ENCODE data around the gene NOP53.
"Not testable (repeated sequence)": the region's sequence is repeated elsewhere in the genome, so short reads cannot be mapped to it uniquely, and the experiment has no call there.

Gene NOP53

GRCh38 chr19:47780215-47780551 is 34.8 kb downstream of the NOP53 start:
- no peak for TF ChIP-seq CTCF (IDR thresholded peaks at IDR 0.05; ENCODE audit: insufficient read depth, low read depth, low read length, missing control alignments)

GRCh38 chr19:47781590-47782262 is 36.4 kb downstream of the NOP53 start:
- TF ChIP-seq CTCF (IDR thresholded peaks at IDR 0.05; ENCODE audit: insufficient read depth, low read depth, low read length, missing control alignments) = no peak
- no peak for DNase-seq (ENCODE audit: low read depth)
- no peak overlapping the region for H3K4me3 ChIP-seq (ENCODE audit: low read length)

More at GRCh38 chr19:47780215-47780551, 34.8 kb downstream of the NOP53 start:
- no peak for DNase-seq (ENCODE audit: low read depth)
- H3K4me3 ChIP-seq (ENCODE audit: low read length) = peak overlapping the region; percentile 84

- no peak for TF ChIP-seq CTCF (IDR thresholded peaks at IDR 0.05; ENCODE audit: insufficient read depth, low read depth, low read length, missing control alignments)
- no peak for DNase-seq (ENCODE audit: low read depth)
- no peak overlapping the region for H3K4me3 ChIP-seq (ENCODE audit: low read length)
Observed at GRCh38 chr19:47786566-47786965, 41.2 kb downstream of the NOP53 start.

GRCh38 chr19:47787307-47787706 is 42.0 kb downstream of the NOP53 start:
- DNase-seq (ENCODE audit: low read depth); H3K4me3 ChIP-seq (ENCODE audit: low read length): not testable (repeated sequence)

GRCh38 chr19:47789811-47790210 is 44.5 kb downstream of the NOP53 start:
- peak; percentile 50 for DNase-seq (ENCODE audit: low read depth)
- not testable (repeated sequence) for H3K4me3 ChIP-seq (ENCODE audit: low read length)

GRCh38 chr19:47790398-47790814 is 45.1 kb downstream of the NOP53 start:
- H3K4me3 ChIP-seq (ENCODE audit: low read length) = no peak overlapping the region
- DNase-seq (ENCODE audit: low read depth) = peak; percentile 65
- TF ChIP-seq CTCF (IDR thresholded peaks at IDR 0.05; ENCODE audit: insufficient read depth, low read depth, low read length, missing control alignments) = peak; percentile 94

GRCh38 chr19:47792616-47793015 is 47.3 kb downstream of the NOP53 start:
- no peak for DNase-seq (ENCODE audit: low read depth)
- H3K4me3 ChIP-seq (ENCODE audit: low read length) = no peak overlapping the region
- no peak for TF ChIP-seq CTCF (IDR thresholded peaks at IDR 0.05; ENCODE audit: insufficient read depth, low read depth, low read length, missing control alignments)

GRCh38 chr19:47794526-47794925 is 49.2 kb downstream of the NOP53 start:
- TF ChIP-seq CTCF (IDR thresholded peaks at IDR 0.05; ENCODE audit: insufficient read depth, low read depth, low read length, missing control alignments) = no peak
- DNase-seq (ENCODE audit: low read depth) = no peak
- no peak overlapping the region for H3K4me3 ChIP-seq (ENCODE audit: low read length)
